ENCODE results near the gene FAM111B. TPM values are rescaled to one million over a fixed set of nuclear protein-coding genes. Genes with fewer than 3 reads are reported as not detected.

FAM111B gene
- total and polyA plus RNA-seq, 2 of the 4 experiments (the other 2 are of a cell fraction) = 3.2 to 9.3 TPM

DNA sequence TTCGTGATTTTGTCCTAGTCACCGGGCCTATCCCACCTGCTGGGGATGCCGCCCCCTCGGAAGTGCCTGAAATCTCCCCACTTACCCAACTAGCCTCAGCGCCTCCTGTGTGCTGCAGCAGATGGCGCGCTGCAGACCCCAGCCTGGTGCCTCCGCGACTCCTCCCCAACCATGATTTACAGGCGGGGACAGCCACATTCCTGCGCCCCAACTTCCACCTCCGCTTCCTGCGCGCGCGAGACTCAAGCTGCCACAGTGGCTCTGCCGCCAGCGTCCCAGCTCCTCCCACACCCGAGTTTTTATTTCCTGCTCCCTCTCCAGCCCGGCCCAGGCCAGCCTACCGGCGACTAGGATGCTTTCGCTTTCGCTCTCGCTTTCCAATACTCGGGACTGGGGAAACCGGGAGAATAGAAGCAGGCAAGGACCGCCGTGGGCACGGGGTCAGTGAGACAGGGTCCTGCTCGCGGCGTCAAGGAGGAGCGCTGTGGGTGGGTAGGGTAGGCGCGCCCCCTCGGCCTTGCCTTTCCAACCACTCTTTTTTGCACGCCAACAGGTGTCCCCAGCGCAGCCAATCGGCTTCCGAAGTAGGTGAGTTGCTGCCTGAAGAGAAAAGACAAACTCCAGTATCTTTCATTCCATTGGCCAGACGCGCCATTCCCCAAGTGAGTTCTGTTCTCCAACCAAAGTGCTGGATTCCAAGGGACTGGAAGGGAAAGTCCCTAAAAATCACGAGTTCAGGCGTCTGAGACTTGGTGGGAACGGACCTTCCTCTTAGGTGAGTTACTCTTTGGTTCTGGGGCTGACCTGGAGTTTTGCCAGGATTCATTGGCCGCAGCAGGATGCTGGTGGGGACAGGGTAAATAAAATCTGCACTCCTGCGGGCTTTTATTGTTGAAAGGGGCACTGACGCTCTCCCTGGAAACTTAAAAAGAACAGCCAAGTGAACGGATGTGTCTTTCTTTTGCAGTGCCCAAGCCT, 35.8 kb downstream of the FAM111B start, which contains the start of gene FAM111A:
TSS of gene FAM111A (plus strand) at position 327 of the 978 bp plus-strand sequence. CDS start 6,017 bp downstream, outside the sequence.
- H3K4me2 ChIP-seq (ENCODE audit: low read depth, low read length) = peak within 1 kb of the TSS; percentile 90
- peaks cover 9 to 21% of the 10 kb centered on the region in 2 experiments for H3K79me1 ChIP-seq (ENCODE audit: low read depth in 1 of 2, low read length in 2 of 2)
- in situ Hi-C loops (cut with MboI; ENCODE audit: low sequenced_read_pairs) (no loop called here), dilution Hi-C loops (cut with HindIII; ENCODE audit: low sequenced_read_pairs, unreplicated experiment) (no loop called here), intact Hi-C loops (cut with micrococcal nuclease) (loop anchor here (2.0 to 5.0 kb wide), 2 partner anchors 36 to 566 kb away; partner anchors contain the start of genes FAM111B, LPXN and ZFP91)
- 0% methylated on average over 2 of the region's 50 CpGs; no CpG with 5 or more reads in 1 of the 2 experiments for WGBS, 2 experiments (ENCODE audit: extremely low coverage in 2 of 2, insufficient read length in 1 of 2)
- H2AFZ ChIP-seq (replicated peaks; ENCODE audit: low read length, poor library complexity) = peak within 1 kb of the TSS; percentile 91
- TSS peak; percentile 59 for BruUV-seq (replicated peaks)
- peaks cover 4% of the 10 kb centered on the region; the same call in 1 of the 2 replicates for H3K9me1 ChIP-seq (ENCODE audit: insufficient read depth, low read length)
- no peaks in the 10 kb centered on the region; the same call in 1 of the 2 replicates for H3K36me3 ChIP-seq (ENCODE audit: control insufficient read depth, insufficient read depth, low read length)
- peak; percentile 90 for ATAC-seq (ENCODE audit: low read depth)
- peak within 1 kb of the TSS; percentile 58 for H4K91ac ChIP-seq (ENCODE audit: insufficient read depth, low read depth, low read length)
- ChIA-PET CTCF (interaction anchor here (0.9 to 2.3 kb wide), 6 partner anchors 15 to 216 kb away, joined by 3 to 14 read pairs (median 4); no protein-coding TSS in a partner anchor), POLR2A (ENCODE audit: unreplicated experiment) (interaction anchor here (0.6 to 1.0 kb wide), 4 partner anchors 16 to 1923 kb away, joined by 3 to 7 read pairs (median 6); no protein-coding TSS in a partner anchor)
- peak; percentile 86 for DNase-seq
- no peaks in the 10 kb centered on the region for H3K9me3 ChIP-seq (ENCODE audit: control insufficient read depth, insufficient read depth, low read length)
- peak within 1 kb of the TSS; percentile 62 for H3K14ac ChIP-seq (replicated peaks; ENCODE audit: low read depth, low read length)
- peak within 1 kb of the TSS; percentile 53 for H4K5ac ChIP-seq (ENCODE audit: low read depth, low read length)
- peak within 1 kb of the TSS; percentile 43; the same call in 1 of the 3 replicates for H2BK15ac ChIP-seq (ENCODE audit: low read depth, low read length)
- H3K4me3 ChIP-seq (ENCODE audit: insufficient read depth, low read depth, low read length) = peak within 1 kb of the TSS; percentile 82
- peak within 1 kb of the TSS; percentile 79 for H3K4ac ChIP-seq (ENCODE audit: low read depth, low read length)
- H3K56ac ChIP-seq (ENCODE audit: extremely low read depth, insufficient read depth, low read length) = peak within 1 kb of the TSS; percentile 77
- H3K27ac ChIP-seq (ENCODE audit: insufficient read depth, low read length) = peak within 1 kb of the TSS; percentile 82
- H3K18ac ChIP-seq (ENCODE audit: low read depth, low read length) = peak within 1 kb of the TSS; percentile 37
- peak within 1 kb of the TSS; percentile 68 for H3K23ac ChIP-seq (ENCODE audit: low read depth, low read length)
- H3K27me3 ChIP-seq (ENCODE audit: control insufficient read depth, insufficient read depth, low read length) = no peaks in the 10 kb centered on the region
- H2BK20ac ChIP-seq (ENCODE audit: low read depth, low read length) = peak within 1 kb of the TSS; percentile 64
- H2AK9ac ChIP-seq (replicated peaks; ENCODE audit: low read depth, low read length, poor library complexity) = peak within 1 kb of the TSS; percentile 71
- H4K20me1 ChIP-seq (ENCODE audit: insufficient read depth, low read length) = no peaks in the 10 kb centered on the region
- H2BK5ac ChIP-seq (ENCODE audit: low read depth, low read length, poor library complexity, severe bottlenecking) = peak within 1 kb of the TSS; percentile 80
- H4K8ac ChIP-seq (ENCODE audit: low read depth in 2 of 2, low read length in 2 of 2) = peak within 1 kb of the TSS; percentile 66 to 82
- H2AK5ac ChIP-seq (ENCODE audit: low read depth, low read length) = peak within 1 kb of the TSS; percentile 20
- peak within 1 kb of the TSS; percentile 88 for H3K9ac ChIP-seq (ENCODE audit: low read depth, low read length)
- H3K4me1 ChIP-seq (ENCODE audit: control insufficient read depth, insufficient read depth, low read length) = peaks cover 6% of the 10 kb centered on the region
- peak within 1 kb of the TSS; percentile 87 for H2BK120ac ChIP-seq (ENCODE audit: low read depth, low read length)
- no peak for TF ChIP-seq ELK1 (IDR thresholded peaks at IDR 0.05; ENCODE audit: borderline replicate concordance, low read depth, low read length)
- TF ChIP-seq CHD1 (IDR thresholded peaks at IDR 0.05; ENCODE audit: low read depth, low read length) = no peak
- no peak for TF ChIP-seq CEBPB (IDR thresholded peaks at IDR 0.05; ENCODE audit: low read depth, low read length)
- 0 out of 2 replicates have a peak, but pooled peaks have one; percentile 13 for TF ChIP-seq MXI1 (IDR thresholded peaks at IDR 0.05; ENCODE audit: borderline replicate concordance, low read depth, low read length)
- no peak for TF ChIP-seq RCOR1 (IDR thresholded peaks at IDR 0.05; ENCODE audit: insufficient replicate concordance, low read length)
- TF ChIP-seq SMC3 (IDR thresholded peaks at IDR 0.05; ENCODE audit: low read depth, low read length) = no peak
- no peak for TF ChIP-seq POLR2A (IDR thresholded peaks at IDR 0.05; ENCODE audit: low read depth, low read length)
- TF ChIP-seq USF2 (IDR thresholded peaks at IDR 0.05; ENCODE audit: low read depth, low read length) = no peak
- TF ChIP-seq RFX5 (IDR thresholded peaks at IDR 0.05; ENCODE audit: low read depth, low read length) = peak; percentile 40; the same call in 1 of the 2 replicates
- TF ChIP-seq RAD21 (IDR thresholded peaks at IDR 0.05; ENCODE audit: low read length) = 0 out of 2 replicates have a peak, but pooled peaks have one; percentile 7
- peak; percentile 38 for TF ChIP-seq CTCF (conservative IDR thresholded peaks at IDR 0.05; ENCODE audit: low read depth, low read length)
